Activated CD8-positive, alpha-beta T cell treated with anti-CD3 and anti-CD28 coated beads for 36 hours (primary cell): ENCODE results near the gene KEL. TPM values are rescaled to one million over a fixed set of nuclear protein-coding genes. Genes with fewer than 3 reads are reported as not detected.

Source experiments
- ATAC-seq: fragments of 200-7000 bp; cut with Tn5 transposase; one replicate; pipeline ENCODE4 v1.10.0; 2021; ENCODE audit warnings: mild to moderate bottlenecking, moderate library complexity
- CTCF ChIA-PET: fragments of 350-600 bp; sonication (Branson Sonifier 250); formaldehyde crosslinking; loops from one replicate; lab custom pipeline; 2021; ENCODE audit warnings: antibody characterized with exemption; lab: Charles Lee
- POLR2A ChIA-PET: fragments of 350-600 bp; sonication (Branson Sonifier 250); formaldehyde crosslinking; loops from one replicate; lab custom pipeline; 2021; ENCODE audit warnings: antibody characterized with exemption; lab: Charles Lee
- DNase-seq: peaks from one replicate; pipeline ENCODE4 v3.0.0-alpha.2; 2020
- H3K27ac Mint-ChIP-seq: one replicate; pipeline ENCODE4 v1.8.0; 2021; ENCODE audit warnings: mild to moderate bottlenecking, mixed read lengths
- H3K27me3 Mint-ChIP-seq: one replicate; pipeline ENCODE4 v1.8.0; 2021; ENCODE audit warnings: mixed read lengths
- H3K36me3 Mint-ChIP-seq: one replicate; pipeline ENCODE4 v1.8.0; 2021; ENCODE audit warnings: low read depth, mixed read lengths
- H3K4me1 Mint-ChIP-seq: one replicate; pipeline ENCODE4 v1.8.0; 2021; ENCODE audit warnings: low read depth, mixed read lengths
- H3K4me3 Mint-ChIP-seq: one replicate; pipeline ENCODE4 v1.8.0; 2021; ENCODE audit warnings: mild to moderate bottlenecking, moderate library complexity, mixed read lengths
- H3K9me3 Mint-ChIP-seq: one replicate; pipeline ENCODE4 v1.8.0; 2021; ENCODE audit warnings: mixed read lengths
- intact Hi-C: fragments of 100-400 bp; cut with micrococcal nuclease; formaldehyde crosslinking; loops from one replicate; pipeline ENCODE4 v1.10.0; 2022
- total RNA-seq, 2 experiments: library from RNA; stranded (reverse); gene quantifications; one replicate each; pipeline ENCODE4 v1.2.3, GENCODE V29; 2021
- TF ChIP-seq, protein P1 (sequence below): fragments of 200-600 bp; IDR thresholded peaks from one replicate; pipeline ENCODE4 v1.8.0; 2022; ENCODE audit warnings: antibody characterized with exemption, mild to moderate bottlenecking

KEL gene
- total RNA-seq, 2 experiments from 2014 or later, result 0.45 to 0.49 TPM

- no peak for ATAC-seq
- no peak for DNase-seq
- TF ChIP-seq, protein P1, sequence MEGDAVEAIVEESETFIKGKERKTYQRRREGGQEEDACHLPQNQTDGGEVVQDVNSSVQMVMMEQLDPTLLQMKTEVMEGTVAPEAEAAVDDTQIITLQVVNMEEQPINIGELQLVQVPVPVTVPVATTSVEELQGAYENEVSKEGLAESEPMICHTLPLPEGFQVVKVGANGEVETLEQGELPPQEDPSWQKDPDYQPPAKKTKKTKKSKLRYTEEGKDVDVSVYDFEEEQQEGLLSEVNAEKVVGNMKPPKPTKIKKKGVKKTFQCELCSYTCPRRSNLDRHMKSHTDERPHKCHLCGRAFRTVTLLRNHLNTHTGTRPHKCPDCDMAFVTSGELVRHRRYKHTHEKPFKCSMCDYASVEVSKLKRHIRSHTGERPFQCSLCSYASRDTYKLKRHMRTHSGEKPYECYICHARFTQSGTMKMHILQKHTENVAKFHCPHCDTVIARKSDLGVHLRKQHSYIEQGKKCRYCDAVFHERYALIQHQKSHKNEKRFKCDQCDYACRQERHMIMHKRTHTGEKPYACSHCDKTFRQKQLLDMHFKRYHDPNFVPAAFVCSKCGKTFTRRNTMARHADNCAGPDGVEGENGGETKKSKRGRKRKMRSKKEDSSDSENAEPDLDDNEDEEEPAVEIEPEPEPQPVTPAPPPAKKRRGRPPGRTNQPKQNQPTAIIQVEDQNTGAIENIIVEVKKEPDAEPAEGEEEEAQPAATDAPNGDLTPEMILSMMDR, result no peak
- ChIA-PET POLR2A (interaction anchor here (0.7 kb wide), 1 partner anchor 37 kb away, joined by 3 read pairs; no protein-coding TSS in a partner anchor), CTCF (interaction anchor here (0.9 kb wide), 1 partner anchor 318 kb away, joined by 3 read pairs; no protein-coding TSS in a partner anchor)
- no peaks in the 10 kb centered on the region for H3K4me1 Mint-ChIP-seq
- H3K9me3 Mint-ChIP-seq, result no peaks in the 10 kb centered on the region
- intact Hi-C loops, result no loop called here
- H3K4me3 Mint-ChIP-seq, result no peak overlapping the region
- no peaks in the 10 kb centered on the region for H3K36me3 Mint-ChIP-seq
- H3K27me3 Mint-ChIP-seq, result peaks cover 1% of the 10 kb centered on the region
- no peak overlapping the region for H3K27ac Mint-ChIP-seq
Measured at GRCh38 chr7:142897691-142898090, 64.5 kb downstream of the KEL start.

- Mint-ChIP-seq H3K4me3 (no peak overlapping the region), H3K36me3 (no peaks in the 10 kb centered on the region), H3K4me1 (no peaks in the 10 kb centered on the region), H3K27ac (no peak overlapping the region), H3K9me3 (no peaks in the 10 kb centered on the region), H3K27me3 (peaks cover 1% of the 10 kb centered on the region)
- TF ChIP-seq, protein P1, result no peak
- DNase-seq (no peak), ATAC-seq (no peak)
- POLR2A ChIA-PET, result no interaction called here
- intact Hi-C loops, result no loop called here
- CTCF ChIA-PET, result no interaction called here
Measured at GRCh38 chr7:142896741-142897379, 65.3 kb downstream of the KEL start.

DNA sequence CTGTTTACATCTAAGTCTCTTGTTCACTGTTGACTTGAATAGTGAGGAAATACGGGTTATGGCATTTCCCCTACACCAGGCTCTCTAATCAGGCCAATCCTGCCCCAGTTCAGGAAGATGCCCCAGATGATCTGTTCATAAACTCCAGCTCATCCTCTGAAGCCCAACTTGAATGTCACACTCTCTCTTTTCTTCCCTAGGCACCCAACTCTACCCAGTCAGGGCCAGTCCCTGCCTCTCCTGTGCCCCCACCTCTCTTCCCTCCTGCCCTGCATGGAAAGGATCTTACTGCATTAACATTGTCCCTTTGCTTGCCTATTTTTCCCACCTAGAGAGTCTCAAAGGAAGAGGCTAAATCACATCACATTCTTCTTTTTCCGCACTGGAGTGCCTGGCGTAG, 66.0 kb downstream of the KEL start:
- POLR2A ChIA-PET, result no interaction called here
- DNase-seq (no peak), ATAC-seq (no peak)
- TF ChIP-seq, protein P1, result no peak
- Mint-ChIP-seq H3K4me1 (no peaks in the 10 kb centered on the region), H3K27ac (no peak overlapping the region), H3K27me3 (peaks cover 1% of the 10 kb centered on the region), H3K36me3 (no peaks in the 10 kb centered on the region), H3K9me3 (no peaks in the 10 kb centered on the region), H3K4me3 (no peak overlapping the region)
- intact Hi-C loops, result no loop called here
- CTCF ChIA-PET, result no interaction called here

DNA sequence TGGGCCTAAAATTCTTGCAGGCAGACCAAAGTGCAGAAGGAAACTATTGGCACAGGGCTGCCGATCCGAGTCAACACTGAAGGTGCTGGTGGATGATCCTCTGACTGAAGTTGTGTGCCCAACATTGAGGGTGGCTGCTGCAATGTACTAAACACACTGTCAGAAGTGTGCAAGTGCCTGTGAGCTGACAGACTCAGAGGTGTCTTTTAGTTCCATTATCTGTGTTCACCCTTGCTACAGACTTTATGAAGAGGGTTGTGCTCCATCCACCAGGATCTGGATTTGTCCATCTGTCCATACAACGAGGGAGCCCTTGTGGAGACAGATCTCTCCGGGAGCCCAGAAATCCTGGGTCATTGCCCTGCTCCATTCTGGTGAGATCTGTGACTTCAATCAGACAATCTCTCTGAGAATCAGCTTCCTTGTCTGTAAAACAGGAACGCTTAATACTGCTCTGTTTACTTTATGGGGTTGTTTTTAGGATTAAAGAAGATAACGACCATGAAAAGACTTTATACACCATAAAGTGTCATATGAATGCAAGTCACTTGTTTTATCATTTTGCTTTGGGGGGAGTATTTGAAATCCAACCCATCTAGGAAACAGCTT, 67.1 kb downstream of the KEL start:
- H3K9me3 Mint-ChIP-seq, result no peaks in the 10 kb centered on the region
- ChIA-PET POLR2A (interaction anchor here (0.8 kb wide), 1 partner anchor 23 kb away, joined by 3 read pairs; no protein-coding TSS in a partner anchor), CTCF (interaction anchor here (1.0 to 1.2 kb wide), 3 partner anchors 16 to 320 kb away, joined by 3 read pairs; no protein-coding TSS in a partner anchor)
- ATAC-seq (no peak), DNase-seq (no peak)
- H3K36me3 Mint-ChIP-seq, result no peaks in the 10 kb centered on the region
- H3K4me3 Mint-ChIP-seq, result no peak overlapping the region
- TF ChIP-seq, protein P1, result no peak
- H3K4me1 Mint-ChIP-seq, result no peaks in the 10 kb centered on the region
- no peak overlapping the region for H3K27ac Mint-ChIP-seq
- intact Hi-C loops, result no loop called here
- peaks cover 1% of the 10 kb centered on the region for H3K27me3 Mint-ChIP-seq
